IMR-90 (cell line): ENCODE measurements around the gene JCAD. TPM values are rescaled to one million over a fixed set of nuclear protein-coding genes. Genes with fewer than 3 reads are reported as not detected.

Experiments used
- ATAC-seq: fragments of 200-7000 bp; cut with Tn5 transposase; 2 replicates; pipeline ENCODE4 v1.9.1; 2020; ENCODE audit warnings: low read depth, mild to moderate bottlenecking, moderate library complexity
- BruUV-seq: library from RNA; stranded (reverse); fragments of 400-500 nt; replicated peaks from 2 replicates; lab custom pipeline; 2021; lab: Mats Ljungman, UMichigan
- CTCF ChIA-PET: fragments of 300-600 bp; formaldehyde crosslinking; extraction: SDS; loops from one replicate; lab custom pipeline; 2021; ENCODE audit warnings: antibody characterized with exemption; lab: Yijun Ruan, JAX
- POLR2A ChIA-PET: fragments of 300-600 bp; sonication (Branson Sonifier 250); formaldehyde crosslinking; loops from one replicate; lab custom pipeline; 2022; ENCODE audit warnings: antibody characterized with exemption; ENCODE audit not compliant: unreplicated experiment; lab: Charles Lee
- DNase-seq: peaks from one replicate; pipeline ENCODE4 v3.0.0; 2013
- H2AFZ ChIP-seq: replicated peaks from 2 replicates; pipeline ENCODE3; 2013; ENCODE audit warnings: low read length, mild to moderate bottlenecking; ENCODE audit not compliant: poor library complexity
- H2AK5ac ChIP-seq: 2 replicates; pipeline ENCODE4 v1.6.1; 2013; ENCODE audit warnings: low read depth, low read length, inconsistent platforms
- H2AK9ac ChIP-seq: replicated peaks from 2 replicates; pipeline ENCODE3; 2013; ENCODE audit warnings: mild to moderate bottlenecking, low read depth, low read length, moderate library complexity; ENCODE audit not compliant: poor library complexity
- H2BK120ac ChIP-seq: 2 replicates; pipeline ENCODE4 v1.6.1; 2013; ENCODE audit warnings: low read depth, low read length, inconsistent platforms
- H2BK15ac ChIP-seq: 3 replicates; pipeline ENCODE4 v1.6.1; 2013; ENCODE audit warnings: low read depth, low read length, inconsistent platforms
- H2BK20ac ChIP-seq: 2 replicates; pipeline ENCODE4 v1.6.1; 2013; ENCODE audit warnings: low read depth, mild to moderate bottlenecking, inconsistent platforms, low read length, moderate library complexity
- H2BK5ac ChIP-seq: 2 replicates; pipeline ENCODE4 v1.6.1; 2013; ENCODE audit warnings: mild to moderate bottlenecking, low read depth, low read length, inconsistent platforms; ENCODE audit not compliant: poor library complexity, severe bottlenecking
- H3K14ac ChIP-seq: replicated peaks from 2 replicates; pipeline ENCODE4 v1.6.1; 2013; ENCODE audit warnings: low read depth, low read length, inconsistent platforms
- H3K18ac ChIP-seq: 2 replicates; pipeline ENCODE4 v1.6.1; 2013; ENCODE audit warnings: low read depth, low read length, control low read depth
- H3K23ac ChIP-seq: 2 replicates; pipeline ENCODE4 v1.6.1; 2013; ENCODE audit warnings: low read depth, low read length, inconsistent platforms
- H3K27ac ChIP-seq: 2 replicates; pipeline ENCODE4 v1.5.1; 2013; ENCODE audit warnings: mild to moderate bottlenecking, control low read depth, low read length; ENCODE audit not compliant: insufficient read depth
- H3K27me3 ChIP-seq: 2 replicates; pipeline ENCODE4 v1.6.1; 2013; ENCODE audit warnings: low read length; ENCODE audit not compliant: control insufficient read depth, insufficient read depth
- H3K36me3 ChIP-seq: 2 replicates; pipeline ENCODE4 v1.6.1; 2013; ENCODE audit warnings: low read length, mixed read lengths; ENCODE audit not compliant: control insufficient read depth, insufficient read depth
- H3K4ac ChIP-seq: 2 replicates; pipeline ENCODE4 v1.6.1; 2013; ENCODE audit warnings: low read depth, low read length, inconsistent platforms
- H3K4me1 ChIP-seq: 2 replicates; pipeline ENCODE4 v1.6.1; 2013; ENCODE audit warnings: low read length, mixed read lengths; ENCODE audit not compliant: control insufficient read depth, insufficient read depth
- H3K4me2 ChIP-seq: 2 replicates; pipeline ENCODE4 v1.6.1; 2013; ENCODE audit warnings: low read depth, mild to moderate bottlenecking, control low read depth, low read length, moderate library complexity
- H3K4me3 ChIP-seq: 2 replicates; pipeline ENCODE4 v1.5.1; 2013; ENCODE audit warnings: low read depth, mild to moderate bottlenecking, control low read depth, low read length, moderate library complexity; ENCODE audit not compliant: insufficient read depth
- H3K56ac ChIP-seq: 2 replicates; pipeline ENCODE4 v1.6.1; 2013; ENCODE audit warnings: low read length, inconsistent platforms; ENCODE audit not compliant: insufficient read depth; ENCODE audit errors: extremely low read depth
- H3K79me1 ChIP-seq, 2 experiments: 2 replicates each; pipeline ENCODE4 v1.6.1; 2013; ENCODE audit warnings: low read length in 2 of 2, inconsistent platforms in 1 of 2, low read depth in 1 of 2
- H3K9ac ChIP-seq: 2 replicates; pipeline ENCODE4 v1.6.1; 2013; ENCODE audit warnings: low read depth, low read length, control low read depth
- H3K9me1 ChIP-seq: 2 replicates; pipeline ENCODE4 v1.6.1; 2013; ENCODE audit warnings: low read length, inconsistent platforms; ENCODE audit not compliant: insufficient read depth
- H3K9me3 ChIP-seq: 2 replicates; pipeline ENCODE4 v1.6.1; 2013; ENCODE audit warnings: low read length; ENCODE audit not compliant: control insufficient read depth, insufficient read depth
- H4K20me1 ChIP-seq: 2 replicates; pipeline ENCODE4 v1.6.1; 2013; ENCODE audit warnings: low read length, inconsistent platforms; ENCODE audit not compliant: insufficient read depth
- H4K5ac ChIP-seq: 2 replicates; pipeline ENCODE4 v1.6.1; 2013; ENCODE audit warnings: mild to moderate bottlenecking, low read depth, low read length, control low read depth
- H4K8ac ChIP-seq, 2 experiments: 2 replicates each; pipeline ENCODE4 v1.6.1; 2013; ENCODE audit warnings: low read depth in 2 of 2, low read length in 2 of 2, control low read depth in 1 of 2, inconsistent platforms in 1 of 2
- H4K91ac ChIP-seq: 2 replicates; pipeline ENCODE4 v1.6.1; 2013; ENCODE audit warnings: low read depth, low read length, inconsistent platforms; ENCODE audit not compliant: insufficient read depth
- NFE2L2 ChIP-seq: fragments of 150-350 bp; IDR thresholded peaks from 2 replicates; pipeline ENCODE4 v1.6.1; 2016; ENCODE audit warnings: low read depth, mild to moderate bottlenecking, low read length
- WGBS, 2 experiments: methylation state at CpG; one replicate each; pipeline versions ENCODE4 v1.1.5 to v1.1.7; 2013; ENCODE audit warnings: missing lambda C conversion rate in 2 of 2; ENCODE audit not compliant: insufficient read length in 1 of 2; ENCODE audit errors: extremely low coverage in 2 of 2; 5-methylcytosine and 5-hydroxymethylcytosine counted together
- dilution Hi-C: fragments of 300-500 bp; cut with HindIII; formaldehyde crosslinking; loops from one replicate; pipeline ENCODE4 v1.14.3; 2018; ENCODE audit warnings: low sequenced_read_pairs; ENCODE audit not compliant: unreplicated experiment
- in situ Hi-C: fragments of 300-500 bp; cut with MboI; formaldehyde crosslinking; loops from 3 replicates; pipeline ENCODE4 v1.14.3; 2019; ENCODE audit warnings: low sequenced_read_pairs, inconsistent platforms, mixed read lengths
- intact Hi-C: fragments of 100-400 bp; cut with micrococcal nuclease; formaldehyde crosslinking; loops from 2 replicates; pipeline ENCODE4 v1.10.0; 2022
- polyA plus RNA-seq, 3 experiments: library from polyadenylated mRNA; depleted of rRNA; stranded (reverse); fragments of >200 nt; gene quantifications; 2 replicates each; pipeline ENCODE4 v1.2.3, GENCODE V29; 2012; ENCODE audit warnings: low replicate concordance in 1 of 3
- total RNA-seq: library from RNA; depleted of rRNA; stranded (reverse); fragments of >200 nt; gene quantifications from 2 replicates; pipeline ENCODE4 v1.2.3, GENCODE V29; 2012

The JCAD gene
- total and polyA plus RNA-seq, 2 of the 4 experiments (the other 2 are of a cell fraction): 15.9 to 16.8 TPM

DNA sequence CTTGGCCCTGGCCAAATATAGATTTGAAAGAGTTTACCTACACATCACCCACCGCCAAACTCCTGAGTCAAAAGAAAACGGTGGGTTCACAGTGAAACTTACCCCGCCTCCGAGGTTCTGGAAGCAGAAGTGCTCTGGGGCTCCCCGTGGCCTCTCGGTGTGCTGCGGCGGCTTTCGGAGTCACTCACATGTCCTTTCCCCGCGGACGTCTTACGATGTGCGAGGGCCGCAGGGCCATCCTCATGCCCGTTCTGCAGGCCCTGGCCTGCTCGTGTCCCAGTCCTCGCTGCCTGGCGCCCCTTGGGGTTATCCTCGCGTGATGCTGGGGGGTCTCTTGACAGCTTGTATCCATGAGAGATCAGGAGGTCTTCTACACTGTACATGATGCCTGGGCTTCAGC is 12.0 kb downstream of the JCAD start:
- dilution Hi-C loops (no loop called here), intact Hi-C loops (no loop called here), in situ Hi-C loops (no loop called here)
- no peak overlapping the region for H4K8ac ChIP-seq
- no peak overlapping the region for H2BK20ac ChIP-seq
- no peak overlapping the region for H2AFZ ChIP-seq
- no TSS peak for BruUV-seq
- peaks cover 44% of the 10 kb centered on the region for H3K9me1 ChIP-seq
- H3K36me3 ChIP-seq: peaks cover 64% of the 10 kb centered on the region
- H3K9ac ChIP-seq: no peak overlapping the region
- H3K4me2 ChIP-seq: no peak overlapping the region
- no peak overlapping the region for H2AK9ac ChIP-seq
- no peak for TF ChIP-seq NFE2L2
- no peak overlapping the region for H2BK15ac ChIP-seq
- peaks cover 52 to 99% of the 10 kb centered on the region in 2 experiments for H3K79me1 ChIP-seq
- H3K56ac ChIP-seq: no peak overlapping the region
- DNase-seq (no peak), ATAC-seq (no peak)
- no peak overlapping the region for H2BK120ac ChIP-seq
- 98% methylated on average over 6 of the region's 21 CpGs; no CpG with 5 or more reads in 1 of the 2 experiments for WGBS, 2 experiments
- H4K20me1 ChIP-seq: peaks cover 95% of the 10 kb centered on the region
- H2AK5ac ChIP-seq: no peak overlapping the region
- no peak overlapping the region for H3K4me3 ChIP-seq
- H3K18ac ChIP-seq: no peak overlapping the region
- no peaks in the 10 kb centered on the region for H3K27me3 ChIP-seq
- no peak overlapping the region for H3K4ac ChIP-seq
- ChIA-PET POLR2A (no interaction called here), CTCF (no interaction called here)
- no peak overlapping the region for H4K5ac ChIP-seq
- no peak overlapping the region for H3K27ac ChIP-seq
- no peak overlapping the region for H2BK5ac ChIP-seq
- no peak overlapping the region for H4K91ac ChIP-seq
- H3K9me3 ChIP-seq: no peaks in the 10 kb centered on the region
- peaks cover 16% of the 10 kb centered on the region for H3K4me1 ChIP-seq
- no peak overlapping the region for H3K14ac ChIP-seq
- H3K23ac ChIP-seq: no peak overlapping the region
